Thoracic aorta (tissue), 2 donors: ENCODE measurements around the gene EPB42. TPM values are rescaled to one million over a fixed set of nuclear protein-coding genes. Genes with fewer than 3 reads are reported as not detected.

Source experiments
- ATAC-seq: fragments of 150-250 bp; one replicate; pipeline ENCODE4 v1.8.0; 2017; ENCODE audit warnings: low read depth; ENCODE audit not compliant: insufficient number of reproducible peaks, low FRiP score
- DNase-seq: peaks from one replicate; pipeline ENCODE4 v3.0.0-alpha.2; 2020; ENCODE audit warnings: low spot score
- H3K27ac ChIP-seq, 2 donors: fragments of 200-600 bp; sonication (generic); 1 replicate in 1 of 2; 2 replicates in 1 of 2; pipeline ENCODE4 v1.5.1; 2016; ENCODE audit warnings: mild to moderate bottlenecking in 2 of 2, moderate library complexity in 2 of 2
- H3K27me3 ChIP-seq: fragments of 200-600 bp; sonication (generic); replicated peaks from 2 replicates; pipeline ENCODE4 v1.6.0; 2016; ENCODE audit warnings: mild to moderate bottlenecking; ENCODE audit not compliant: insufficient read depth
- H3K36me3 ChIP-seq: fragments of 200-600 bp; sonication (generic); one replicate; pipeline ENCODE4 v1.5.1; 2016
- H3K4me1 ChIP-seq, 2 donors: fragments of 200-600 bp; sonication (generic); 1 replicate in 1 of 2; 2 replicates in 1 of 2; pipeline versions ENCODE4 v1.5.1 to v1.6.0; 2016; ENCODE audit warnings: low read depth in 2 of 2, mild to moderate bottlenecking in 1 of 2; ENCODE audit not compliant: control insufficient read depth in 1 of 2
- H3K4me3 ChIP-seq: fragments of 200-600 bp; sonication (generic); 2 replicates; pipeline ENCODE4 v1.5.1; 2016; ENCODE audit warnings: mild to moderate bottlenecking
- H3K9me3 ChIP-seq: fragments of 200-600 bp; sonication (generic); 2 replicates; pipeline ENCODE4 v1.5.1; 2016
- CTCF ChIP-seq: fragments of 200-600 bp; sonication (generic); IDR thresholded peaks from one replicate; pipeline ENCODE4 v1.5.1; 2019; ENCODE audit warnings: antibody characterized with exemption
- total RNA-seq, 2 donors: library from RNA; depleted of rRNA; stranded (reverse); fragments of >200 nt; gene quantifications; one replicate each; pipeline versions ENCODE4 v1.1.0 to v1.2.3, GENCODE V29; 2016

Gene EPB42
- total RNA-seq, 2 donors from 2014 or later = not detected

DNA sequence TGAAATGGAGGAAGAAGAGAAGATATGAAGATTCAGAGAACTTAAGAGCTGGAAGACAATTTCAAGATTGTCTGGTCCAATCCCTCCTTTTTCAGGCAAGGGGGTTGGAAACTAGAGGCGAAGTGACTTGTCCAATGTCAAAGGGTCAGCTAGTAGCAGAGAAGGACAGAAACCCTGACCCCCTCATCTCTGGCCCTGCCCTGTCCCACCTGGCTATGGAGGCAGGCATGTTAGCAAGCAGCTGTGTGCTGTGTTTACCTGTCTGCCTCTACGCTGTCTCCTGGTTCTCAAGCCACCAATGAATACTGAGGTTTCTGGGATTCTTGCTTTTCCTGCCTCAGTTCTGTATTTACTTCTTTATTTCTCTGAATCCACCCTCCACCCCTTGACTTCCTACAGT, 45.6 kb upstream of the EPB42 start:
- no peaks in the 10 kb centered on the region for H3K36me3 ChIP-seq
- no peak for ATAC-seq
- no peaks in the 10 kb centered on the region for H3K9me3 ChIP-seq
- no peaks in the 10 kb centered on the region for H3K27me3 ChIP-seq
- DNase-seq = no peak
- H3K4me3 ChIP-seq = no peak overlapping the region
- H3K27ac ChIP-seq = no peak overlapping the region
- no peak for TF ChIP-seq CTCF
- no peaks in the 10 kb centered on the region for H3K4me1 ChIP-seq

DNA sequence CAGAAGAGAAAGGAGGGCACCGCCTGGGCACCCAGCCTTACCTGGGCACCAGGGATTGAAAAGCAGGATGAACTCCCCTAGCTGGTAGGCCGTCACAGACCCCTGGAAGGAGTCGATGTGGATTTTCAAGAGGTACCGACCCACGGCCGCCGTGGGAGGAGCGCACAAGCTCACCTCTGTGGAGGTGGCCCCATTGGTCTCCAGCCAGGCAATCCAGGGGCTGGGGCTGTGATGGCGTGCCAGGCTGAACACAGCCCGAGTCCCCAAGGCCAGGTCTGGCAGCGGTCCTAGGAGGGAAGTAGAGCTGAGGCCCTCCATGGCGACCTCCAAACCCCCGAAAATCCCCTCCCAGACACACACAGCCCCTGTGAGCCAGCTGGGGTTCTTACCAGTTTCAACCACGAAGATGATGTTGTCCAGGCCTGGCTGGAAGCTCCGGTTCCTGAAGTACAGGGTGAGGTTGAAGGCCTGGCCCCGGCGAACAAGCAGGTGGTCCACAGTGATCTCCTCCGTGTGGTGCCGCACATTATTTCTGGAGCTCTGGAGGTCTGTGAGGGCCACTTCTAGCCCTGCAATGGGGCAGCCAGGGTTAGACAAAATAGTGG, 39.3 kb upstream of the EPB42 start:
- TF ChIP-seq CTCF = no peak
- Histone ChIP-seq H3K27ac (no peak overlapping the region), H3K4me3 (no peak overlapping the region), H3K36me3 (no peaks in the 10 kb centered on the region), H3K9me3 (no peaks in the 10 kb centered on the region), H3K4me1 (no peaks in the 10 kb centered on the region), H3K27me3 (no peaks in the 10 kb centered on the region)
- ATAC-seq (no peak), DNase-seq (no peak)

DNA sequence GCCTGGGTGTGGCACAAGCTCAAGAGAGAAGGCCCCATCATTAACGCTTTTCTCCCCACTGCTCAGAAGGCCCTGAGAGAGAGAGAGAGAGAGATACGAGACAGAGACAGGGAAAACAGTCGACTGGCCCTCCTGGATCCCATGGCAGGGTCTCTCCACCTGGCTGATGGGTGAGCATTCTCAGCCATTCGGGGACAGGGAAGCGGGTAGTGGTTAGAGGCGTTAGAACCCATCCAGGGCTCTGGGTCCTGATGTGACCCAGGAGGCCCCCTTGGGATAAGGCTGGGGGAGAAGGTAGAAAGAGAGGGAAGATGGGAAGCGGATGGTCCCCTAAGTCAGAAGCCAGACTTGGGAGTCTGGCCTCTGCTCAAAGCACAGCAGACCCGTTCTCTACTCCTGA, 38.0 kb upstream of the EPB42 start:
- Histone ChIP-seq H3K36me3 (no peaks in the 10 kb centered on the region), H3K27me3 (no peaks in the 10 kb centered on the region), H3K4me3 (no peak overlapping the region), H3K27ac (no peak overlapping the region), H3K4me1 (no peaks in the 10 kb centered on the region), H3K9me3 (no peaks in the 10 kb centered on the region)
- ATAC-seq (no peak), DNase-seq (no peak)
- TF ChIP-seq CTCF = no peak

DNA sequence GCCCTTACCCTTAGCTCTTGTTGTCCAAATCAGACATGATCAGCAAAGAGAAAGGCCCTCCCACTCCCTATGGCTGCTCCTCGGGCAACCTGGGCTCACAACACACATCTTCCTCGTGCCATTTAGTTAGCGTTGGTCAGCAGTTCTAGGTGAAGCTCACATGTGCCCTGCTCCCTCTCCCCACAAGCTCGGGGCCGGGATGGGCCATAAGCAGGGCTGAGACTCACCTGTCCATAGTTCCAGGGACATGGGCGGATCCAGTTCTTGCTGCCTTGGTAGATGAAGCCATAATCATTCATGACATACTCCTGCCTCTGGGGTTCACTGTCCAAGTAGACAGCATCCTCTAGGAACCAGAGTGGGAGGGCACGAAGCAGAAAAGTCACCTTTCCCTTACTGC, 35.5 kb upstream of the EPB42 start:
- no peak for ATAC-seq
- no peak for TF ChIP-seq CTCF
- no peak for DNase-seq

GRCh38 chr15:43255376-43255775, 34.6 kb upstream of the EPB42 start:
- no peak overlapping the region for H3K4me3 ChIP-seq
- ATAC-seq (no peak), DNase-seq (no peak)
- no peaks in the 10 kb centered on the region for H3K27me3 ChIP-seq
- no peaks in the 10 kb centered on the region for H3K9me3 ChIP-seq
- H3K4me1 ChIP-seq = no peaks in the 10 kb centered on the region
- H3K36me3 ChIP-seq = no peaks in the 10 kb centered on the region
- no peak overlapping the region for H3K27ac ChIP-seq
- no peak for TF ChIP-seq CTCF

More for the DNA sequence above, 35.5 kb upstream of the EPB42 start:
- H3K4me1 ChIP-seq = no peaks in the 10 kb centered on the region
- no peak overlapping the region for H3K27ac ChIP-seq
- H3K9me3 ChIP-seq = no peaks in the 10 kb centered on the region
- H3K4me3 ChIP-seq = no peak overlapping the region
- H3K27me3 ChIP-seq = no peaks in the 10 kb centered on the region
- H3K36me3 ChIP-seq = no peaks in the 10 kb centered on the region
